GM12873 (cell line): ENCODE data around the gene ANO4.

Experiments
- CTCF ChIP-seq: IDR thresholded peaks from 2 replicates; pipeline ENCODE4 v1.5.1; 2012; ENCODE audit warnings: low read depth, mild to moderate bottlenecking, moderate library complexity, low read length, control low read depth; ENCODE audit not compliant: insufficient read depth; ENCODE audit errors: missing control alignments

Gene ANO4

GRCh38 chr12:100959481-100959880, 164.9 kb downstream of the ANO4 start:
- TF ChIP-seq CTCF, result no peak

GRCh38 chr12:100962086-100962712, 167.6 kb downstream of the ANO4 start:
- no peak for TF ChIP-seq CTCF

- no peak for TF ChIP-seq CTCF
Observed at GRCh38 chr12:100963381-100963780, 168.8 kb downstream of the ANO4 start.

- TF ChIP-seq CTCF, result no peak
Observed at GRCh38 chr12:100964028-100964427, 169.5 kb downstream of the ANO4 start.

- TF ChIP-seq CTCF, result no peak
Observed at GRCh38 chr12:100967189-100967588, 172.6 kb downstream of the ANO4 start.

- TF ChIP-seq CTCF, result no peak
Observed at GRCh38 chr12:100970894-100971293, 176.3 kb downstream of the ANO4 start.

GRCh38 chr12:100972121-100972520, 177.5 kb downstream of the ANO4 start:
- TF ChIP-seq CTCF, result no peak
